HG03139 (cell line): Measurements from ENCODE around the gene DLX2.

Experiments used
- ATAC-seq: cut with Tn5 transposase; IDR thresholded peaks from one replicate; pipeline ENCODE4 v1.9.1; 2021; ENCODE audit not compliant: unreplicated experiment

Gene DLX2

DNA sequence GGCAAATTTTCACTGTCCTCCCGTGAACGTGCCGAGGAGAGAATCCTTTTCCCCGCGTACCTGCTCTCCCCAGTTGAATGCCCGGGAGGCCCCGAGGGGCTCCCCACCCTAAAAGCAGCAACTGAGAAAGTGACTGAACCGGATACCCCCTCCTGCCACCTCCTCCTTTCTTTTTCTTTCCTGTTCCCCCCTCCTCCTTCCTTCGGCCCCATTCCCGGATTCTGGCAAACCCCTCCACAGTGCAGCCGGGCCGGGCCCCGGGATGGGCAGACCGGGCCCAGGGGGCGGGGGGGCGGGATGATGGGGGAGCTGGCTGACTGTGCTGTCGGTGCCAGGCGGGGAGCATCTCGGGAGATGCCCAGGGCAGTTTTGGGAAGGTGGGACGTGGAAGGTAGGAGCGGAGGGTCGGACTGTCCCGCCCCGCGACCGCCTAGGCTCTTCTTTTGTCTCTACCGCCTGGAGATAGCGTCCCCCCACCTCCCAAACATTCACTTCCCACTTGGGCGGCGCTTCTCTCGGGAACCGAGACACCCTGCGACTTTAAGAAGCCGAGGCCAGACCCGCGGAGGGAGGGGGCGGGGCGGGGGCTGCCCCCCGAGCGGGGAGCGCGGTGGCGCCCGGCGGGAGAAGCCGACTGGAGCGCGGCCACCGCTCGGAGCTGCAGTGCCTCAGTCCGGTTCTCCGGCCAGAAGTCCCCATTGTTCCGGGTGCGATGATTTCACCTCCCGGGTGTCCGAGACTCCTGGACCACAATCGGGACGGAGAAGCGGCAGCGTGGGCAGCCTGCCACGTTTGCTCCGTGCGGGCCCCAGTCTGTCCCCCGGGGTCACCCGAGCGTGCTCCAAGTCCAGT is 8.2 kb downstream of the DLX2 start:
- no peak for ATAC-seq

DNA sequence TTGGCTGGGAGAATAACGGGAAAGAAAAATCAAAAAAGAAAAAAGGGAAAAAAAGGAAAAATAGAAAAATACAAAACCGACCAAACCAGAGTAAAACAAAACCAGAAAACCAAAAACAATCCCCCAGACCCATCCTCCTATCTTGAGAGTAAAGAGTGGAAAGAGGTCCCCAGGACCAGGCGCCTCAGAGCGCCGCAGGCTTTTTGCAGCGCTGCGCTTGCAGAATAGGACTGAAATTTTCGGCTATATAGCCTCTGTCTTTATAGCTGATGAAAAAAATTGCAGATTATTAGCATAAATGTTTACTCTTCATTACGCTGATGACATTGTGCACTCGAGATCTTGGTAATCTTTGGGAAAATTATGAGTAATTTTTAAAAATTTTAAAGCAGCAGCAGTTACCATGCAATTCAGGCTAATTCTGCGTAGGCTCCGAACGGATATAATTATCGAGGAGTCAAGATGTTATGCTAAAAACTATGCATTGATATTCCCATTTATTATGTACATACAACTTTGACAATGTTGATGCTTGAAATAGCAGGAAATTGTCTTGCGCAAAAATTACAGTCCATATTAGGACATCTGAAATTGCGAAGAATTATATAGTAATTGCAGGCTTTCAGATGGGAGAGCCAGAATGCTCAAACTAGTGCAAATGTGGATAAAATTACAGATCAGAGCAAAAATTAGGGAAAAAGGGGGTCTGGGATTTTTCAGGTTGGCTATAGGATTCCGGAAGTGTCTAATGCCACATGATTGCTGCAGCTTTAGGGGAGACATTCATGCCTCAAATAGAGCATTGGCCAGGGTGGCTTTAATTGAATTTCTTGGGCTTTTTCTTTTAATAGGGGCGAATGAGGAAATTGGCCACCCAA is 9.0 kb downstream of the DLX2 start:
- ATAC-seq = no peak

DNA sequence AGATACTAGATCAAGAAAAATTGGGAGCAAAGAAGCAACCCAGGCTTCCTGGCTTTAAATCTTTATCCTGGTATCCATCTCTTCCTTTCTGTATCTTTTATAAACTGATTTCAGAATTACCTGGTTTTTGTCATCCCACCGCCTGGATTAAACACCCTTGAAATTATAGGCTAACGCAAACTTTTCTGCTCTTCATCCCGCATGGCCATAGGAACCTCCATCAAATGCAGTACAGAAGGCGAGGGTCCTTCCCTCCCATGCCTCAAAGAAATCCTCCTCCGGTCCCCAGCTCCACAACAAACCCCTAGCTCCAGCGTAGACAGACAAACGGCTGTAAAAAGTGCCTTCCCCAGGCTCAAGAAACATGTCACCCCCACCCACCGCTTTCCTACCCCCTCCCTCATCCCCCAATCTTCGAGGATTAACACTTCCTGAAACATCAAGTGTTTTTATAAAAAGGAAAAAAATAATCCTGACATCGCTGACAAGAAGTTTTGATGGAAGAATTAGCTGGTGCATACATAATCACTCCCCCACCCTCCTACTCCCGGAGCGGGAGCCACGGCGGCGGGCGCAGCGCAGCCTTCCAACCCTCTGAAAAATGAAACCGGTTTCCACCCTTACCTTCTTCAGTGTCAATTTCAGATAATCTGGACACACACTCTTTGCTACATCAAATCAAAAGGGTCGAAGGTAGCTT is 9.8 kb downstream of the DLX2 start:
- ATAC-seq = no peak

DNA sequence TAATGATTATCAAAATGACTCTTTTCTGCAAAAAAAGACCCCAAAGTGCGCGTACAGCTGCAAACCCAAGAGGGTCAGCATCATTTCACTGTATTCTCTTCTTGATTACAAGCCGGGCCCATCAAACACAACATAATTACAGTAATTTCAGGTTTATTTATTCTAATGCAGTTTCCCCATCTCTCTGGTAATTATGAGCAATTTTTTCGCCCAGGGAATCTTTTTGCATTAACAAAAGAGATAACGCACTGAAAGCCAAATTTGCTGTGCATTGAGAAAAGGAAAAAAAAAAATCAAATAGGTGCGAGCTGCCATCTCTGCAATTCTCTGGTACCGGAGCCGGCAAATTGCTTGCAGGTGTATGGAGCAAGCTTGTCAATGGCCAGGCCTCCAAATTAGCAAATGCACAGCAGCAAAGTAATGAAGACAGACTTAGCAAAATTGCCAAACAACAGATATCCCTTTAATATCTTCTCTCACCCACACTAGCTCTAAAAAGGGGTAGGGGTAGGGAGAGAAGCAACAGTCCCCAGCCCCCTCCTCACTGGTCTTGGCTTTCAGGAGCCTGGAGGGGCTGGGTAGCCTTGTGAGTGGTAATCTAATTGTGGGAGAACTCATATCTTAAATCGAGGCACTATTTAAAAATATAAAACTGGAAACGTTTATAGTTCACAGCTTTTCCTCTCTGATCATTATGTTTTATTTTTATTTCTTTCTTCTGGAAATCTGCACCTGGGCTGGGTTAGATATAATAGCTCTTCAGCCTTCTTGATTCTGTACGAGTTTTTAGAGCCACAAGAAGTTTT is 10.7 kb downstream of the DLX2 start:
- ATAC-seq = no peak

DNA sequence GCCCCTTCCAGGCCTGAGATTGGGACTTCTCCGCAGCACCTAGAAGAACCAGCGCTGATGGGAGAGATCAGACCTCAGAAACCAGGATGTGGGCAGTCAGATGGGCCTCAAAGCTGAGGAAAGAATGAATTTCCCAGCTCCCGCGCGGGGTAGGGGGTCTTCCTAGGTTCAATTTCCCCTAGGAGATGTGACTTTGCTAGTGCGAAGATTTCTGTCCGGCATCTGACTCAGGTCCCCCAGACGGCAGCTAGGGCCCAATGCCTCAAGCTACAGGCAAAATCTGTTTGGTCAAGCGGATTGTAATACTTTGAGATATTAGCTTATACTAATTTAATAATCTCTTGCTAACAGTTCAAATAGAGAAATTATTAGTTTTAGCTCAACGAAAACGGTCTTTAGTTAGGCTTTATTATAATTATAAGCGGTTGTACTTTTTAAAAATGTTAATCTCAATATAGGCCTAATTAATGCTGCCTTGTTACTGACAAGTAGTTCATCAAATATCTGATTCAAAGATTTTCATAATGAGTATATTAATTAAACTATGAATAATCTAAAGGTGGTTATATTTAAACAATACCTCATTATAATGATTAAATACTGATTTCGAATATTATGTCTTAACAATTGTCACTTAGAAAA is 11.6 kb downstream of the DLX2 start:
- ATAC-seq = no peak

DNA sequence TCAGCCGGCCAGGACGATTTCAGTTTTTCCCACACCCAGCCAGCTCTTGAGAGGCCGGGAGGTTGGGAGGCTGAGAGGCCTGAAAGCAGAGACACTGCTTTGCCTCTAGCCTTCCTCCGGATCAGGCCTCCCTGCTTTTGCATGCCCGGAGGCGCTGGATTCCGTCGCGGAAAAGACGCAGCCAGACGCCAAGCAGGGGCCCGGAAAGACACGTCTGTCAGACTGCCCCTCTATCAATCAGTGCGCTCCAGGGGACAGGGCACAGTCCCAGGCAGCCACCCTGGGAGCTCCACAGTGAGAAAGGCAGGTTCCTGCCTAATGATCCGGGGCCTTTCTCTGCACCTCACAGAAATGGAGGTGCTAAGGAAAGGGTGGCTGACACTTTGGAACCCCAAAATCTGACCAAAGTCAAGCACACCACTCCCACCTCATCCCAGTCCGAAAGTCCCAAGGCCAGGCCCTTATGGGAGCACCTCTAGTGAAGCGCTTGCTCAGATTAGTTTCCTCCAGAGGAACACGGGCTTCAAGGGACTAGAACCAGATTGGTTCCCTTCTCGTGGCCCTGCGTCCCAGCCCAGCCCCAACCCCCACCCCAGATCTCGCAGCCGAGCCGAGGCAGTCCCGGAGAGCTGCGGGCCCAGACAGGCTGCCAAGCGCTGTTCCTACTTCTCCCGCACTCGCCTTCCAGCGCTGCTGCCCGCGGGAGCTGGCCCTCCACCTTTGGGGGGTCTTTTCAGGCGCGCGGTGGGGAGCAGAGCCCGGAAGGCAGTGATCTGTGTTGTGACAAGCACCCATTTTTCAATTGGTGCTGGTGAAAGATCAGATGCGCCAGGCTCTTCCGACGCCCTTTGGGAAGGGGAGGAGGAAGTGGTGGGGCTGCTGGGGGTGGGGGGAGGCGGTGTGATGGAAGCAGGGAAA is 12.4 kb downstream of the DLX2 start:
- no peak for ATAC-seq

DNA sequence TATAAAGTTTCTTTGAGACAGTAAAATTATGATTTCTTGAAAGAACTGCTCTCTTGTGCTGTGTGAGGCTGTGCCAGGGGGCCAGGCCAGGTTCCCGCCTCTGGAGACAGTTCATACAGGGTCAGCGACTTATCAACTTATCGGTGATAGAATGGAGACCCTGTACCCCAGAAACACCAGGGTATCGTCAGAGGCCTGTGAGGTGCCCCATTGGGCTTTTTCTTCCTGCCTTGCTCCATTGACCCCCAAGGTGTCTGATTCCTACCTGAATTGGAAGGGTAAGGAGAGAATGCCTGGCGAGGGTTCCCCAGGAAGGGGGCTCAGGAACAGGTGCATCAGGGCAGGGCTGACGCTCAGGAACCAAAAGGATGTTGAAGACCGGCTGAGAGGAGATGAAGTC is 13.1 kb downstream of the DLX2 start:
- no peak for ATAC-seq

DNA sequence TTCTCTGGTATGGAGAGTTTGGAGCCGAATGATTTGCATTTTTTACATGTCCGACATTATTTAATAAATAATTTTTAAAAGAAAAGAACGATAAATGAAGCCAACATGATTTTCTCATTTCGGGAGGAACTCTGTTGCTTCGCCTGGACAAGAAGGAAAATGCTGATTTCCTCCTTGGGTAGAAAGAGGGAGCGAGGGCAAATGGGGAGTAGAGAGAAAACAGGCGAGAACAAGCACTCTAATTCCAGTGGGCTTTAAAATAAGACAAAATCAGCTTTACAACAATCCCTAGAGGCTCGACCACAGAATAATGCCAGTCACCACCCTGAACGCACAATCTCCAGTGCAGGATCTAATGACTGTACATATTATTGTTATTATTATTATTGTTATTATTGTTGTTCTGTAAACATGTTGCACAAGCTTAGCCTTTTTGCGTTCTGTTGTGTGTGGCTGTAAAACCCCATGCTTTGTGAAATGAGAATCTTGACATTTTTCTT is 13.6 kb downstream of the DLX2 start:
- ATAC-seq = no peak

DNA sequence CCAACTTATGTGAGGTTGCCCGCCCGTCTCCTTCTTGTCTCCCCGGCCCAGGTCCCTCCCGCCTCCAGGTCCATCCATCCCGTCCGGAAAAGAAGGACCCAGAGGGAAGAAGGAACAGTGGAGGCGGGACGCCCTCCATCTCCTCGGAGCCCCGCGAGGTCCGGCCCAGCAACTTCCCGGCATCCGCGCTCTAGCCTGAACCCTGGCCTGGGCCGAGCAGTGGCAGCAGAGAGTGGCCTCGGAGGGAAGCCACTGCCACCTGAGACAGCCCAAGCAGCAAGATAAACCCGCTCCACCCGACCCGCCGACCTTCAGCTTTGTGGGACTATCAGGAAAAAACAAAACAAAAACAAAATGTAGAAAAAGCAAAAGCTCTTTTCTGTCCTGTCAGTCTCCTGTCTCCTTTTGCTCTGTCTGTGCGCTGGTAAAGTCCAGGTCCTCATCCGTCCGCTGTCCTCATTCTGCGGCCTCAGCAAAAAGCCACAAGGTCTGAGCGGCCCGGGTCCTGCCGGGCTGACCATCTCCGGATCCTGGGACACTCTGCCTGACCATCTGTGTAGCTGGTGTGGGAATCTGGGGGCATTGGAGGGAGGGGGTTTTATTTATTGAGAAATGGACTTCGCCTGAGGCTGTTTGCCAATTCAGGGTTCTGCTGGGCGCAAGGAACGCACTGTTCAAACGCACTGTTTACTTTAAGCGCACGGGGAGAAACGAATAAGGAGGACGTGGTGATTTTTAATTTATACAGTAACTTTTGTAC is 14.3 kb downstream of the DLX2 start:
- no peak for ATAC-seq

DNA sequence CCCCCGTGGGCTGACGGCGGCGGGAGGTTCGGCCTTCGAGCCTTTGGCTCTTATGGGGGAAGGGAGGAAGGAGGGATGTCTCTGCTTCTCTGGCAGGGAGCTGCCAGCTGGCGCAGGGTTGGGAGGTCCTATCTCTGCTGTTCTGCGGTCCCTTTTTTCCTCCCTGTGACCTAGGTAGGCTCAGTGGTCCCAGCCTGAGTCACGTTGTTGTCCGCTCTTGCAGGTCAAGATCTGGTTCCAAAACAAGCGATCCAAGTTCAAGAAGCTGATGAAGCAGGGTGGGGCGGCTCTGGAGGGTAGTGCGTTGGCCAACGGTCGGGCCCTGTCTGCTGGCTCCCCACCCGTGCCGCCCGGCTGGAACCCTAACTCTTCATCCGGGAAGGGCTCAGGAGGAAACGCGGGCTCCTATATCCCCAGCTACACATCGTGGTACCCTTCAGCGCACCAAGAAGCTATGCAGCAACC is 14.9 kb downstream of the DLX2 start:
- no peak for ATAC-seq

DNA sequence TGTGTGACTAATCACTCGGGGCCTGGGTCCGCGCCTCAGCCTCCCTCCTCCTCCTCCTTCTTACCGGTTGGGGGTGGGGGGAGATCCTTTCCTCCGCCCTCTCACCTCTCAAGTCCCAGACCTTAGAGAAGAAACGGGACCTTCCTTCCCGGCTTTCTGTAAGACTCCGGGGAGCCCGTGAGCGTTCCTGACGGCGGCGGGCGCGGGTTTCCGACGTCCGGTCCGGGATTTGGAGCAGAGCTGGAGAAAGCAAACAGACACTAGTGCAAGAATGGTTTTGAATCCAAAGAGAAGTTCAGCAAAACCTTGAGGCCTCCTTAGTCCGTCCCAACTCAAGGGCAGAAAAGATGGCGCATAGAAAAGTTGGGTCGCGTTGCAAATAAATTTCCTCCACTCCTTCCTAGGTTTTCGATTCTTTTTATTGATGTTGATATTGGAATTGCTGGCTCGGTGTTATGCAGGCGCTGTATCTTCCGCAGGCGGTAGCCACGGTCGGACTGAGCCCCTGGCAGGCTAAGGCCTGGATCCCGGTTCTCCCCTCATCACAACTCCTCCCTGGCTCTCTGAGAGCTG is 15.4 kb downstream of the DLX2 start:
- ATAC-seq = no peak

DNA sequence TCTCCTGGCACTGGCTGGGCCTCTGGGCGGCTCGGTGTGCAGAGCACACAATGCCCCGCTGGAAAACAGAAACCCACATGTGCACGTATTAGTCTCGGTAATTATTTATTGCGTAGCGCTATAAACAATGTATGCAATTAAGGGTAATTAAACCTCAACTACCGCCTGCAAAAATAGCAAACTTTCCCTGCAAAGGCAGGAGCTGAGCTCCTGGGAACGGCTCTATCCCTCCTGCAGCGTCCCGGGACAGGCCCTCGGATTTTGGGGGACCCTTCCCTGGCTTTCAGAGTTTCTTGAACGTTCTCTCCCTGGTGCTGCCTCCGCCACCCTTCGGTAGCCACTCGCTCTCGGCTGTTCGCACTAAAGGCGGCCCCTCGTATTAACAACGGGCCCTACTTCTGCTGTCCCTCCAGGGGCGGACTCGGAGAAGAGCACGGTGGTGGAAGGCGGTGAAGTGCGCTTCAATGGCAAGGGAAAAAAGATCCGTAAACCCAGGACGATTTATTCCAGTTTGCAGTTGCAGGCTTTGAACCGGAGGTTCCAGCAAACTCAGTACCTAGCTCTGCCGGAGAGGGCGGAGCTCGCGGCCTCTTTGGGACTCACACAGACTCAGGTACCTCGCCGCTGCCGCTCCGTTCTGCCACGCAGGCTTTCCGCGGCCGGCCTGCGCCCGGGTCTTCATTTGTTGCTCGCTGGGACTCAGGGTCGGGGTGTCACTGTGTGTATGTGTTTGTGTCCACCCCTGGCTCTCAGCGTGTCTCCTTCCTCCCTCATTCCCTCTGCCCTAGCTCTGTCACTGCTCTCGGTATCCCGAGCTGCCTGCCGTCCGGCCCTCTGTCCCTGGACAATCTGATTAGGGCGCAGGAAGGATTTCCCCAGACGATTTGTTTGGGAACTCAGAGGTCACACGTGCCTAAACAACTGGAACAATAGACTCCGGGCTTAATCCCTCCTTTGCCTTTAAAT is 16.2 kb downstream of the DLX2 start:
- no peak for ATAC-seq

DNA sequence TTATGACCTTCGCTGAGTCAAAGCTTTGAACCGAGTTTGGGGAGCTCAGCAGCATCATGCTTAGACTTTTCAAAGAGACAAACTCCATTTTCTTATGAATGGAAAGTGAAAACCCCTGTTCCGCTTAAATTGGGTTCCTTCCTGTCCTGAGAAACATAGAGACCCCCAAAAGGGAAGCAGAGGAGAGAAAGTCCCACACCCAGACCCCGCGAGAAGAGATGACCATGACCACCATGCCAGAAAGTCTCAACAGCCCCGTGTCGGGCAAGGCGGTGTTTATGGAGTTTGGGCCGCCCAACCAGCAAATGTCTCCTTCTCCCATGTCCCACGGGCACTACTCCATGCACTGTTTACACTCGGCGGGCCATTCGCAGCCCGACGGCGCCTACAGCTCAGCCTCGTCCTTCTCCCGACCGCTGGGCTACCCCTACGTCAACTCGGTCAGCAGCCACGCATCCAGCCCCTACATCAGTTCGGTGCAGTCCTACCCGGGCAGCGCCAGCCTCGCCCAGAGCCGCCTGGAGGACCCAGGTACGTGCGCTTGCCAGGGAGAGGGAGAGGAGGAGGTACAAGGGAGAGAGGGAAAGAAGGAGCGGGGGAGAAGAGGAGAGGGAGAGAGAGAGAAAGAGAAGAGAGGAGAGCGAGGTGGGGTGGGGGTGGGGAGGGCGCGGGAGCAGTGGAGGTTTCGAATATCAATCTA is 17.1 kb downstream of the DLX2 start, which contains the start of gene DLX1:
Gene DLX1 (plus strand): TSS at position 48 of the 700 bp plus-strand sequence. CDS start 171 bp downstream, at position 219.
- ATAC-seq = no peak

DNA sequence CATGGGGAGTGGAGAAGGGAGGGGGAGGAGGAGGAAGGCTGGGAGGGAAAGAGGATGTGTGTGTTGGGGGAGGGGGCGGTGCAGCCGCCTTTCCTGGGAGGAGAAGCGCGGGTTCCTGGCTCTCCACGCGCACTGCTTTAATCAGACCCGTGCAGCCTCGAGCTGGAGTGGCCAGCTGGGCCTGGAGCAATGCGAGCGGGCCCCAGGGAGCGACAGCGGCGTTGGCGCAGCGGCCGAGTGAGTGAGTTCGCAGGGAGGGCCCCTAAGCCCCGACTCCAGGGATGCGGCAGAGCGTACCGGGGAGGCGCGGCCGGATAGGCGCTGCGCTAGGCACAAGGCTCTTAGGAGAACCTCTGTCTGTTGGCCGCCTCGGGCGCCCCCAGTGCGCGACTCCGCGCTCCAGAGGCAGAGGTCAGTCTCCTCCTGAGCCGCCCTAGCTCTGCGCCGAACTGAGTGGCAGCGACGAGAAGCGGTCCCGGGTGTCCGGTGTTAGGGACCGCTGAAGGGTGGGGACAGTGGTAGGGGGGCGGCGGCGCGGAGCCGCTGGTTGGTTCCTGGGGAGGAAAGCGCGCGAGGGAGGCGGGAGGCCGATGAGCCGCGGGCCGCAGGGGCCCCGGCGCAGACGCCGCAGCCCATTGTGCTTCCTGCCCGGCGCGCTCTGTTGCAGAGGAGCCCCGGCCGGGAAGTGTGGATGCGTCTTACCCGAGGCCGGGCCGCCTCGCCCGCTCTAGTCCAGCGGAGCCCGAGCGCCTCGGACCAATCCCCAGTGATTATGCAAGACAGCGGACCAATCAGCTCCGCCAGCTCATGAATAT is 17.8 kb downstream of the DLX2 start:
- peak; percentile 73 for ATAC-seq

DNA sequence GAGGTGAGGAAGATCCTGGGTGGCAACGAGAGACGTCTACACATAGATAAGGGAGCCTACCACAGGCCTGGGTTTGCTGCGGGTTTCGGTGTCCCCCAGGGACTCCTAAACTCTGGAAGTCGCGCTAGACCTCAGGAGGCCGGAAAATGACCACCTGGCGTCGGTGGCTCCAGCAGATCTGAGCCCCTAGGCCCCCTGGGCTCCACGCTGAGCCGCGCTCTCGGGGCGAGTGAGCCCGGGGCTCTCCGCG is 18.4 kb downstream of the DLX2 start:
- no peak for ATAC-seq
